Neuronal stem cell (in vitro differentiated cells): ENCODE measurements around the gene IPO9.
"Not testable (repeated sequence)": the region's sequence is repeated elsewhere in the genome, so short reads cannot be mapped to it uniquely, and the experiment has no call there.

Source experiments
- DNase-seq: peaks from one replicate; pipeline ENCODE4 v3.0.0-alpha.2; 2013; ENCODE audit warnings: low spot score
- H2AFZ ChIP-seq: one replicate; pipeline ENCODE4 v1.6.1; 2013; ENCODE audit warnings: mild to moderate bottlenecking, low read length, inconsistent platforms
- H2AK5ac ChIP-seq: 2 replicates; pipeline ENCODE4 v1.6.1; 2013; ENCODE audit warnings: low read depth, mild to moderate bottlenecking, inconsistent platforms, low read length, moderate library complexity, mixed read lengths
- H2BK120ac ChIP-seq: 2 replicates; pipeline ENCODE4 v1.6.1; 2013; ENCODE audit warnings: low read depth, mild to moderate bottlenecking, inconsistent platforms, low read length, moderate library complexity, mixed read lengths
- H2BK12ac ChIP-seq: one replicate; pipeline ENCODE4 v1.6.1; 2013; ENCODE audit warnings: low read length, inconsistent platforms
- H2BK15ac ChIP-seq: 2 replicates; pipeline ENCODE4 v1.6.1; 2013; ENCODE audit warnings: mild to moderate bottlenecking, low read length, inconsistent platforms, mixed read lengths
- H2BK5ac ChIP-seq: one replicate; pipeline ENCODE4 v1.6.1; 2013; ENCODE audit warnings: inconsistent platforms, mild to moderate bottlenecking, low read length, moderate library complexity
- H3K14ac ChIP-seq: one replicate; pipeline ENCODE4 v1.6.1; 2013; ENCODE audit warnings: low read length, inconsistent platforms
- H3K18ac ChIP-seq: 2 replicates; pipeline ENCODE4 v1.6.1; 2013; ENCODE audit warnings: low read length, inconsistent platforms
- H3K23ac ChIP-seq: 2 replicates; pipeline ENCODE4 v1.6.1; 2013; ENCODE audit warnings: low read depth, mild to moderate bottlenecking, mixed read lengths, low read length, inconsistent platforms; ENCODE audit not compliant: poor library complexity
- H3K27ac ChIP-seq: replicated peaks from 3 replicates; pipeline ENCODE4 v1.5.1; 2013; ENCODE audit warnings: low read length, inconsistent platforms
- H3K27me3 ChIP-seq, 3 experiments: 2 replicates each; pipeline ENCODE4 v1.6.1; 2013; ENCODE audit warnings: low read length in 3 of 3, mild to moderate bottlenecking in 2 of 3, inconsistent platforms in 1 of 3, low read depth in 1 of 3, mixed read lengths in 1 of 3, moderate library complexity in 1 of 3; ENCODE audit not compliant: control insufficient read depth in 3 of 3, insufficient read depth in 3 of 3
- H3K36me3 ChIP-seq, 2 donors: replicated peaks in 1 of 2; 2 replicates each; pipeline ENCODE4 v1.6.1; 2013; ENCODE audit warnings: low read length in 2 of 2; ENCODE audit not compliant: control insufficient read depth in 2 of 2, insufficient read depth in 2 of 2
- H3K4ac ChIP-seq: 2 replicates; pipeline ENCODE4 v1.6.1; 2013; ENCODE audit warnings: inconsistent platforms, mild to moderate bottlenecking, low read length, moderate library complexity
- H3K4me1 ChIP-seq, 2 donors: 1 replicate in 1 of 2; 2 replicates in 1 of 2; pipeline ENCODE4 v1.6.1; 2013; ENCODE audit warnings: low read length in 2 of 2, low read depth in 1 of 2; ENCODE audit not compliant: control insufficient read depth in 2 of 2, insufficient read depth in 1 of 2
- H3K4me2 ChIP-seq: one replicate; pipeline ENCODE4 v1.6.1; 2013; ENCODE audit warnings: mild to moderate bottlenecking, low read length, inconsistent platforms; ENCODE audit not compliant: insufficient read depth, poor library complexity, severe bottlenecking
- H3K4me3 ChIP-seq, 2 donors: 2 replicates each; pipeline ENCODE4 v1.5.1; 2013; ENCODE audit warnings: low read length in 2 of 2, mild to moderate bottlenecking in 2 of 2, inconsistent platforms in 1 of 2, moderate library complexity in 1 of 2
- H3K79me1 ChIP-seq: one replicate; pipeline ENCODE4 v1.6.1; 2013; ENCODE audit warnings: low read depth, mild to moderate bottlenecking, inconsistent platforms, low read length, moderate library complexity
- H3K9ac ChIP-seq: one replicate; pipeline ENCODE4 v1.6.1; 2013; ENCODE audit warnings: mild to moderate bottlenecking, low read depth, low read length, inconsistent platforms; ENCODE audit not compliant: poor library complexity
- H3K9me3 ChIP-seq, 2 donors: replicated peaks in 1 of 2; 2 replicates each; pipeline versions ENCODE3 to v1.6.1; 2013; ENCODE audit warnings: low read length in 2 of 2, mild to moderate bottlenecking in 2 of 2, inconsistent platforms in 1 of 2, low read depth in 1 of 2, mixed read lengths in 1 of 2, moderate library complexity in 1 of 2; ENCODE audit not compliant: control insufficient read depth in 2 of 2, insufficient read depth in 1 of 2
- H4K8ac ChIP-seq: one replicate; pipeline ENCODE4 v1.6.1; 2013; ENCODE audit warnings: low read depth, mild to moderate bottlenecking, inconsistent platforms, low read length, moderate library complexity
- H4K91ac ChIP-seq: one replicate; pipeline ENCODE4 v1.6.1; 2013; ENCODE audit warnings: low read length, low read depth, mild to moderate bottlenecking, inconsistent platforms; ENCODE audit not compliant: poor library complexity
- WGBS, 2 donors: extraction: QIAGEN DNeasy Blood & Tissue Kit; methylation state at CpG; one replicate each; pipeline ENCODE4 v1.1.7; 2013; ENCODE audit warnings: missing lambda C conversion rate in 2 of 2, mixed read lengths in 1 of 2; ENCODE audit not compliant: insufficient read length in 2 of 2, insufficient replicate concordance in 1 of 2; ENCODE audit errors: extremely low coverage in 2 of 2; 5-methylcytosine and 5-hydroxymethylcytosine counted together

The IPO9 gene

GRCh38 chr1:201899683-201900429 lies 70.9 kb downstream of the IPO9 start:
- Histone ChIP-seq H2BK12ac (no peak overlapping the region), H3K27me3 (peaks cover 0 to 19% (median 1%) of the 10 kb centered on the region in 3 experiments), H3K9me3 (no peaks in the 10 kb centered on the region), H2BK15ac (no peak overlapping the region), H3K4me1 (peaks cover 6 to 8% of the 10 kb centered on the region in 2 donors), H3K18ac (no peak overlapping the region), H4K91ac (no peak overlapping the region), H3K36me3 (no peaks in the 10 kb centered on the region), H2BK5ac (no peak overlapping the region), H2BK120ac (no peak overlapping the region), H3K79me1 (no peaks in the 10 kb centered on the region), H3K14ac (peak overlapping the region; percentile 71), H3K9ac (no peak overlapping the region), H2AFZ (no peak overlapping the region), H2AK5ac (peak overlapping the region; percentile 33), H4K8ac (no peak overlapping the region), H3K4ac (no peak overlapping the region), H3K23ac (peak overlapping the region; percentile 35), H3K4me3 (no peak overlapping the region), H3K27ac (no peak overlapping the region), H3K4me2 (no peak overlapping the region)
- WGBS, 2 donors, result no CpG with 5 or more reads among the region's 20 CpGs
- DNase-seq, result no peak

GRCh38 chr1:201900476-201900875 lies 71.5 kb downstream of the IPO9 start:
- Histone ChIP-seq H3K18ac (no peak overlapping the region), H3K9ac (no peak overlapping the region), H3K27ac (no peak overlapping the region), H3K4me1 (peaks cover 6 to 9% of the 10 kb centered on the region in 2 donors), H3K9me3 (peaks cover 0 to 2% of the 10 kb centered on the region in 2 donors), H3K79me1 (no peaks in the 10 kb centered on the region), H2BK12ac (no peak overlapping the region), H3K4me2 (no peak overlapping the region), H3K27me3 (peaks cover 0 to 23% (median 3%) of the 10 kb centered on the region in 3 experiments), H4K91ac (no peak overlapping the region), H4K8ac (no peak overlapping the region), H2AFZ (no peak overlapping the region), H2BK15ac (no peak overlapping the region), H2BK120ac (no peak overlapping the region), H2AK5ac (no peak overlapping the region), H3K14ac (no peak overlapping the region), H2BK5ac (no peak overlapping the region), H3K23ac (no peak overlapping the region), H3K4me3 (no peak overlapping the region), H3K36me3 (no peaks in the 10 kb centered on the region), H3K4ac (no peak overlapping the region)
- DNase-seq, result no peak
- no CpG with 5 or more reads among the region's 5 CpGs for whole genome bisulfite sequencing, 2 donors

GRCh38 chr1:201901036-201901435 lies 72.1 kb downstream of the IPO9 start:
- WGBS, 2 donors, result no CpG with 5 or more reads among the region's 6 CpGs
- not testable (repeated sequence) for H4K91ac ChIP-seq, H3K9ac ChIP-seq, H4K8ac ChIP-seq, H3K4me3 ChIP-seq, H2AFZ ChIP-seq, H3K23ac ChIP-seq, H2BK15ac ChIP-seq, H3K4me1 ChIP-seq, H3K14ac ChIP-seq, H2BK120ac ChIP-seq, DNase-seq, H3K27ac ChIP-seq, H2BK5ac ChIP-seq, H3K4me2 ChIP-seq, H3K18ac ChIP-seq, H3K9me3 ChIP-seq, H2AK5ac ChIP-seq, H3K4ac ChIP-seq, H3K36me3 ChIP-seq, H3K79me1 ChIP-seq, H2BK12ac ChIP-seq
- peaks cover 0 to 27% (median 3%) of the 10 kb centered on the region in 3 experiments for H3K27me3 ChIP-seq

GRCh38 chr1:201902198-201902597 lies 73.2 kb downstream of the IPO9 start:
- H3K4me2 ChIP-seq, result no peak overlapping the region
- no CpG with 5 or more reads among the region's 3 CpGs for WGBS, 2 donors

More at GRCh38 chr1:201902198-201902597, 73.2 kb downstream of the IPO9 start:
- no peak overlapping the region for H2BK15ac ChIP-seq
- H3K9me3 ChIP-seq, result peaks cover 0 to 4% of the 10 kb centered on the region in 2 donors
- H2BK5ac ChIP-seq, result no peak overlapping the region
- no peak overlapping the region for H2BK12ac ChIP-seq
- peaks cover 0 to 27% (median 3%) of the 10 kb centered on the region in 3 experiments for H3K27me3 ChIP-seq
- H3K18ac ChIP-seq, result no peak overlapping the region
- H3K27ac ChIP-seq, result no peak overlapping the region
- no peak overlapping the region for H3K4ac ChIP-seq
- no peak overlapping the region for H2BK120ac ChIP-seq
- no peak overlapping the region for H4K8ac ChIP-seq
- H3K79me1 ChIP-seq, result no peaks in the 10 kb centered on the region
- no peak overlapping the region for H3K14ac ChIP-seq
- peaks cover 6 to 9% of the 10 kb centered on the region in 2 donors for H3K4me1 ChIP-seq
- H3K9ac ChIP-seq, result no peak overlapping the region
- no peak overlapping the region for H3K23ac ChIP-seq
- DNase-seq, result no peak
- H2AFZ ChIP-seq, result no peak overlapping the region
- H3K4me3 ChIP-seq, result no peak overlapping the region
- H3K36me3 ChIP-seq, result no peaks in the 10 kb centered on the region
- H4K91ac ChIP-seq, result no peak overlapping the region
- no peak overlapping the region for H2AK5ac ChIP-seq
